C4-2B (cell line): ENCODE results near the gene LRP10.
"Not testable (repeated sequence)": the region's sequence is repeated elsewhere in the genome, so short reads cannot be mapped to it uniquely, and the experiment has no call there.

Source experiments
- H3K27ac ChIP-seq: fragments of 450-650 bp; 2 replicates; pipeline ENCODE4 v1.5.1; 2017
- ZFX ChIP-seq: fragments of 450-650 bp; IDR thresholded peaks from 2 replicates; pipeline ENCODE4 v1.6.1; 2017
- TF ChIP-seq, protein P1 (sequence below): fragments of 450-650 bp; conservative IDR thresholded peaks from 2 replicates; pipeline ENCODE4 v1.5.1; 2017; ENCODE audit warnings: mild to moderate bottlenecking

The LRP10 gene

DNA sequence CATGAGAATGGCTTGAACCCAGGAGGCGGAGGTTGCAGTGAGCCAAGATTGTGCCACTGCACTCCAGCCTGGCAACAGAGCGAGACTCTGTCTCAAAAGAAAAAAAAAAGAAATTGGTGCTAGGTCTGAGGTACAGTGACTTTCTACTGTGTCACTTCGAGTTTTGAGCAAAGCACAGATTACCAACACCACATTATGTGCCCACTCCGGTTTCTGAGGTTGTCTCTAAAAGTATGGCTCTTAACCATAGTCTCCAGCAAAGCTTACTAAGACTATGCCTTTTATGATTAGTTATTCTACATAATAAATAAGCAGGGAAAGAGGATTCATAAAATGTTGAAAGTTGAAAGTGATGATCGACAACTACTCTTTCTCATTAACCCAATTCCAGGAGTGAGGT, 39.4 kb downstream of the LRP10 start:
- H3K27ac ChIP-seq: no peak overlapping the region
- no peak for TF ChIP-seq ZFX
- TF ChIP-seq, protein P1, sequence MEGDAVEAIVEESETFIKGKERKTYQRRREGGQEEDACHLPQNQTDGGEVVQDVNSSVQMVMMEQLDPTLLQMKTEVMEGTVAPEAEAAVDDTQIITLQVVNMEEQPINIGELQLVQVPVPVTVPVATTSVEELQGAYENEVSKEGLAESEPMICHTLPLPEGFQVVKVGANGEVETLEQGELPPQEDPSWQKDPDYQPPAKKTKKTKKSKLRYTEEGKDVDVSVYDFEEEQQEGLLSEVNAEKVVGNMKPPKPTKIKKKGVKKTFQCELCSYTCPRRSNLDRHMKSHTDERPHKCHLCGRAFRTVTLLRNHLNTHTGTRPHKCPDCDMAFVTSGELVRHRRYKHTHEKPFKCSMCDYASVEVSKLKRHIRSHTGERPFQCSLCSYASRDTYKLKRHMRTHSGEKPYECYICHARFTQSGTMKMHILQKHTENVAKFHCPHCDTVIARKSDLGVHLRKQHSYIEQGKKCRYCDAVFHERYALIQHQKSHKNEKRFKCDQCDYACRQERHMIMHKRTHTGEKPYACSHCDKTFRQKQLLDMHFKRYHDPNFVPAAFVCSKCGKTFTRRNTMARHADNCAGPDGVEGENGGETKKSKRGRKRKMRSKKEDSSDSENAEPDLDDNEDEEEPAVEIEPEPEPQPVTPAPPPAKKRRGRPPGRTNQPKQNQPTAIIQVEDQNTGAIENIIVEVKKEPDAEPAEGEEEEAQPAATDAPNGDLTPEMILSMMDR: no peak

DNA sequence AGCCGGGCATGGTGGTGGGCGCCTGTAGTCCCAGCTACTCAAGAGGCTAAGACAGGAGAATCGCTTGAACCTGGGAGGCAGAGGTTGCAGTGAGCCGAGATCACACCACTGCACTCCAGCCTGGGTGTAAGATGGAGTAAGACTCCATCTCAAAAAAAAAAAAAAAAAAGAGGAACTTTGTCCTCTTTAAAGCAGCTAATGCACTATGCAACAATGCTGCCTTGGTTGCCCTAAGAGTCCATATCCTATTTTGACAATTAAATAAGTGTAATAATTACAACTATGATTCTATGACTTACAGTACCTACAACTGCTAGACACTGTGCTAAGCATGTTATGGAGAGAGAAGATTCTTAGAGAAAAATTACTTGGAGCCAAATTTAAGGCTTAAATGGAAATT, 43.3 kb downstream of the LRP10 start:
- not testable (repeated sequence) for H3K27ac ChIP-seq

- no peak for TF ChIP-seq ZFX
- TF ChIP-seq, protein P1: no peak
- H3K27ac ChIP-seq: no peak overlapping the region
Observed at GRCh38 chr14:22915886-22916521, 44.5 kb downstream of the LRP10 start.

DNA sequence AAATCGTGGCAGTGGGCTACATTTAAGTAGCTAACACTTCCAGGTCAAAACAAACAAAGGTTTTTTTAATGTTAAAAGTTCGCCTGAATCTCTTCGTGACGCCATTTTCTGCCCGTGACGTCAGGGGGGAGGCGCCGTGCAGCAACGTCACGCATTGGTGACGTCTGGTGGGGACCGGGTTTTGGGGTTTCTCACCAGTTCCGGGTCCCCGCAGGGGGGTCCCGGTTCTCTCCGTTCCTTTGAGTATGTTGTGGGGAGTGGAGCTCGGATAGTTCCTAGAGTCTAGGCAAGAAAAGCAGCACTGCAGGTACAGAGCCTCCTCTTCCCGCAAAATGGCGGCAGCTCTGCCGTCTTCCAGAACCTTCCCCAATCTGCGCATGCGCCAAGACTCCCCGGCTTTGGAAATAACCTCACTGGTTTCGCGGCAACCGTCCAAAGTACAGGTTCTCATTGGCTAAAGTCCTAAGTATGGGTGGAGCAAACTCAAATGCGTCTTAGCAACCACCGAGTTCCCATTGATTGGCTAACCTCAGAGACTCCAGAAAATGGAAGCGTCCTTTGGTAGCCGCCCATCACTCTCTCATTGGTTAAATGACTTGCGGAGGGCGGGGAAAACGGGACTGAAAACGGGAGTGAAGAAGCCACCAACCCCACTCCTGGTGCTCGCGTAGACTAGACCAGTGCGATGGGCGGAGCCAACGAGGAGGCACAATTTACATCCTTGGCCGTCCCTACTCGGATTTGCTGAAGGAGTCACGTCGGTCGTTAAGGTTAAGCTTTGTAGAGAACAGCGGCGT, 47.5 kb downstream of the LRP10 start, which contains the start of gene RBM23:
RBM23 (minus strand) TSS at position 346 of the 797 bp plus-strand sequence.
- H3K27ac ChIP-seq: peak within 1 kb of the TSS; percentile 83
- TF ChIP-seq, protein P1: no peak
- no peak for TF ChIP-seq ZFX

DNA sequence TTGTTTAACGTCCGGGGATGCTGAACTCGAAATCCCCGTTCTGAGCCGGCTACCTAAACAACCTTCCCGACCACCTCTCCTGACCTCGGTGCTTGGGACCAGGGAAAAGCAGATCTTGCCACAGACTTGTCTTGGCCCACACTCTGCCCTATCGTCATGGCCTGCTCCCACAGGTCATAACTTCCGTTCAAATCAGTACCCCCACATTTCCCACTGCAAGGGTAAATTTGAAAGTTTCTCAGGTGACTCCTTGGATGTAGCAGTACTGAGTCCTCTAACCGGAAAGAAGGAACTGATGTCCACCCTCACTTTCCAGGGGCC, 48.0 kb downstream of the LRP10 start:
- TF ChIP-seq ZFX: no peak
- TF ChIP-seq, protein P1: no peak
- H3K27ac ChIP-seq: peak overlapping the region; percentile 83

DNA sequence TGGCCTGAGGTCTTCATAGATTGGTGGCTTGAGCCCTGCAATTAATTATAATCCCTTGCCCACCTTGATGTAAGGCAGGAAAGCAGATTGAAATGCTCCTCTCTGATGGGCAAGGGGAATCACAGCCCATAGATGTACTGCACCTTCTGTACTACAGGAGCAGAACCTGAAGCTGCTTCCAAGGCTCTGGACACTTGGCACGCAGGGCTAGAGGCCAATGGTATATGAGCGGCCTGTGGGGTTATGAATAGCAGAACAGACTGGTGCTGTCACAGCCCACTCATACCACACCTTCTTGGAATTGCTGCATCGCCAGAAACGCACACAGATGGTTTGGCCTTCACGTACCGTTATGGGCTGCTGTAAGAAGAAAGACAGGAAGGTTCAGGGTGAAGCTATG, 49.2 kb downstream of the LRP10 start:
- H3K27ac ChIP-seq: no peak overlapping the region
- TF ChIP-seq ZFX: no peak
- TF ChIP-seq, protein P1: no peak

DNA sequence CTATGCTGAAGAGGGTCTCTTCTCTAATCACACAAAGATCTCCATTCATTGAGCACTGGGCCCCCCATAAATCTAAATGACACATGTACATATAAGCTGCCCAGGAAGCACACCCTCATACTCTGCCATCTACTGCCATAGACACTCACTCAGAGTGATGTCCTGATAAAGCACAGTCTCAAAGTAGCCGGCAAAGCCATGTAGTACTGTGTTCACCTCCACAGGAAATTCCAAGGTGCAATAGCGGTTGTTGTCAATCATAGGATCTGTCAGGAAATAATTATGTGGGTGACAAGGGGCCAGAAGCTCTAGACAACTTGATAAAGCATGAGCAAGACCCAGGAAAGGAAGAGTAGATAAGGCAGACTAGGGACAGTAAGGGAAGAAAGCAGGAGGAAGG, 50.8 kb downstream of the LRP10 start:
- TF ChIP-seq ZFX: no peak
- TF ChIP-seq, protein P1: no peak

DNA sequence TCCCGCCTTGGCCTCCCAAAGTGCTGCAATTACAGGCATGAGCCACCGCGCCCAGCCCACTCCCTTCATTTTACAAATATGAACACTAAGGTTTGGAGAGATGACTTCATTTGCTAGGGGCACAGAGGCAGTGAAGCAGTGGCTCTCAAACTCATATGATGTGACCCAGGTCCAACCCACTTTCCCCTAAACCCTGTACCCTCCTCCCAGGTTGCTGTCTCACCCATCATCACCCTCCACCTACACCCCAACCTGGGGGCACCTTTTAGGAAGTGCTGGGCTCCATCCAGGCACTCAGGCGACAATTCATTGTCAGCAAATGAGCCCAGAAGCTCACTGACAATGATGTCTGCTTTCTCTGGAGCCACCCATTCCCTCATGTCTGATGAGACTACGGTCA, 52.2 kb downstream of the LRP10 start:
- no peak overlapping the region for H3K27ac ChIP-seq
- TF ChIP-seq, protein P1: no peak
- no peak for TF ChIP-seq ZFX

More for the DNA sequence above, 50.8 kb downstream of the LRP10 start:
- no peak overlapping the region for H3K27ac ChIP-seq
